Measurements from ENCODE around the gene SLC13A5.

DNA sequence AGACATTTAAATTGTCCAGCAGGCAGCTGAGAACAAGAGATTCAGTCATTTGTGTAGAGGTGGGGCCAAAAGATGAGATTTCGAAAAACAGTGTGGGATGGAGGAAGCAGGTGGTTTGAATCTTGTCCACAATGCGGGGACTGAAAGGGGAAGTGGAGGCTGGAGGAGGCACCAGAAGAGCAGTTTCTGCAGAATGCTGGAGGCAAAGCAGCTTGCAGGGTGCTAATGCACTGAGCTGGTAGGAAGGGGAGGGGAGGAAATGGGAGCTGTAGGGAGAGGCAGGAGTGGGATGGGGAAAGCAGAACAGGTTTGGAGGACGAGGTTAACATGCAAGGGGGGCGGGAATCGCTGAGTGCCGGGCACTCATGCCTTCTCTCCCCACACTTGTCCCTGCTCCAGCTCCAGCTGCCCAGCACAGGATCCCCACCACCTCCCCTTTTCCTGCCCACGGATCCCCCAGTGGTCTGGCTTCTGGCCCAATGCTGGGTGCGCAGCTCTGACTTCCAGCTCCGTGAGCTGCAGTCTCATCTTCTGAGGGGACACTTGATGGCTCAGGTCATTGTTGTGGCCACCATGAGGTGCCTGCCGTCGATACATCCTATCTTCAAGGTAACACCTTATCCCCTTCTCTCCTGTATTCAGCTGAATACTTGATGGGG lies 52.2 kb downstream of the SLC13A5 start:
- TF ChIP-seq, protein P1, sequence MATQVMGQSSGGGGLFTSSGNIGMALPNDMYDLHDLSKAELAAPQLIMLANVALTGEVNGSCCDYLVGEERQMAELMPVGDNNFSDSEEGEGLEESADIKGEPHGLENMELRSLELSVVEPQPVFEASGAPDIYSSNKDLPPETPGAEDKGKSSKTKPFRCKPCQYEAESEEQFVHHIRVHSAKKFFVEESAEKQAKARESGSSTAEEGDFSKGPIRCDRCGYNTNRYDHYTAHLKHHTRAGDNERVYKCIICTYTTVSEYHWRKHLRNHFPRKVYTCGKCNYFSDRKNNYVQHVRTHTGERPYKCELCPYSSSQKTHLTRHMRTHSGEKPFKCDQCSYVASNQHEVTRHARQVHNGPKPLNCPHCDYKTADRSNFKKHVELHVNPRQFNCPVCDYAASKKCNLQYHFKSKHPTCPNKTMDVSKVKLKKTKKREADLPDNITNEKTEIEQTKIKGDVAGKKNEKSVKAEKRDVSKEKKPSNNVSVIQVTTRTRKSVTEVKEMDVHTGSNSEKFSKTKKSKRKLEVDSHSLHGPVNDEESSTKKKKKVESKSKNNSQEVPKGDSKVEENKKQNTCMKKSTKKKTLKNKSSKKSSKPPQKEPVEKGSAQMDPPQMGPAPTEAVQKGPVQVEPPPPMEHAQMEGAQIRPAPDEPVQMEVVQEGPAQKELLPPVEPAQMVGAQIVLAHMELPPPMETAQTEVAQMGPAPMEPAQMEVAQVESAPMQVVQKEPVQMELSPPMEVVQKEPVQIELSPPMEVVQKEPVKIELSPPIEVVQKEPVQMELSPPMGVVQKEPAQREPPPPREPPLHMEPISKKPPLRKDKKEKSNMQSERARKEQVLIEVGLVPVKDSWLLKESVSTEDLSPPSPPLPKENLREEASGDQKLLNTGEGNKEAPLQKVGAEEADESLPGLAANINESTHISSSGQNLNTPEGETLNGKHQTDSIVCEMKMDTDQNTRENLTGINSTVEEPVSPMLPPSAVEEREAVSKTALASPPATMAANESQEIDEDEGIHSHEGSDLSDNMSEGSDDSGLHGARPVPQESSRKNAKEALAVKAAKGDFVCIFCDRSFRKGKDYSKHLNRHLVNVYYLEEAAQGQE (IDR thresholded peaks at IDR 0.05; ENCODE audit: insufficient replicate concordance, low read depth), result no peak
- TF ChIP-seq, protein P2, sequence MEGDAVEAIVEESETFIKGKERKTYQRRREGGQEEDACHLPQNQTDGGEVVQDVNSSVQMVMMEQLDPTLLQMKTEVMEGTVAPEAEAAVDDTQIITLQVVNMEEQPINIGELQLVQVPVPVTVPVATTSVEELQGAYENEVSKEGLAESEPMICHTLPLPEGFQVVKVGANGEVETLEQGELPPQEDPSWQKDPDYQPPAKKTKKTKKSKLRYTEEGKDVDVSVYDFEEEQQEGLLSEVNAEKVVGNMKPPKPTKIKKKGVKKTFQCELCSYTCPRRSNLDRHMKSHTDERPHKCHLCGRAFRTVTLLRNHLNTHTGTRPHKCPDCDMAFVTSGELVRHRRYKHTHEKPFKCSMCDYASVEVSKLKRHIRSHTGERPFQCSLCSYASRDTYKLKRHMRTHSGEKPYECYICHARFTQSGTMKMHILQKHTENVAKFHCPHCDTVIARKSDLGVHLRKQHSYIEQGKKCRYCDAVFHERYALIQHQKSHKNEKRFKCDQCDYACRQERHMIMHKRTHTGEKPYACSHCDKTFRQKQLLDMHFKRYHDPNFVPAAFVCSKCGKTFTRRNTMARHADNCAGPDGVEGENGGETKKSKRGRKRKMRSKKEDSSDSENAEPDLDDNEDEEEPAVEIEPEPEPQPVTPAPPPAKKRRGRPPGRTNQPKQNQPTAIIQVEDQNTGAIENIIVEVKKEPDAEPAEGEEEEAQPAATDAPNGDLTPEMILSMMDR (IDR thresholded peaks at IDR 0.05; ENCODE audit: insufficient read depth, low read length), result no peak
- TF ChIP-seq POLR2AphosphoS5 (IDR thresholded peaks at IDR 0.05; ENCODE audit: low read depth) (peak; percentile 48; the same call in 1 of the 2 replicates), GABPA (IDR thresholded peaks at IDR 0.05; ENCODE audit: low read depth) (no peak), SPI1 (IDR thresholded peaks at IDR 0.05; ENCODE audit: borderline replicate concordance, low read depth) (peak; percentile 93)

Measured in HL-60 (cell line).